DND-41 (cell line): Measurements from ENCODE around the gene STEAP1B.

Experiments
- EZH2 ChIP-seq: IDR thresholded peaks from 3 replicates; pipeline ENCODE4 v1.6.1; 2012; ENCODE audit warnings: borderline replicate concordance, low read depth, mild to moderate bottlenecking, moderate library complexity, low read length, inconsistent platforms; ENCODE audit not compliant: severe bottlenecking
- TF ChIP-seq, protein P1 (sequence below): IDR thresholded peaks from 2 replicates; pipeline ENCODE4 v1.5.1; 2012; ENCODE audit warnings: borderline replicate concordance, low read length, moderate library complexity, mild to moderate bottlenecking; ENCODE audit not compliant: poor library complexity, severe bottlenecking; ENCODE audit errors: extremely low read depth

DNA sequence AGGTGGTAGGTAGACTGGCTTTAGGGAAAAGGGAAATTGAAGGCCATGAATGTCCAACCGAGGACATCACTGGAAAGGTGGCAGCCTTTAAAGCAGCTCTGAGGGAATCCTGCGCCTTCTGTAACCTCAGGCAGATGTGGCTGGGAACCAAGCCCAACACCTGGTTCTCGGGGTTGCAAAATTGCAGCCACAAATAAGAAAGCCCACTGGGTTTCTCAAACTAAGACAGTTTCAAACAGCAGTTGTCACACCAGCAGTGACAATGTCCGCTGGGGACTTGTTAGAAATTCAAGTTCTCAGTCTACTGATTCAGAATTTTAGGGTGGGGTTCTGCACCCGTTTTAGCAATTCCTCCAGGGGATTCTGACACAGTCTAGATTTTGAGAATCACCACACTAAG, 42.7 kb upstream of the STEAP1B start:
- TF ChIP-seq, protein P1, sequence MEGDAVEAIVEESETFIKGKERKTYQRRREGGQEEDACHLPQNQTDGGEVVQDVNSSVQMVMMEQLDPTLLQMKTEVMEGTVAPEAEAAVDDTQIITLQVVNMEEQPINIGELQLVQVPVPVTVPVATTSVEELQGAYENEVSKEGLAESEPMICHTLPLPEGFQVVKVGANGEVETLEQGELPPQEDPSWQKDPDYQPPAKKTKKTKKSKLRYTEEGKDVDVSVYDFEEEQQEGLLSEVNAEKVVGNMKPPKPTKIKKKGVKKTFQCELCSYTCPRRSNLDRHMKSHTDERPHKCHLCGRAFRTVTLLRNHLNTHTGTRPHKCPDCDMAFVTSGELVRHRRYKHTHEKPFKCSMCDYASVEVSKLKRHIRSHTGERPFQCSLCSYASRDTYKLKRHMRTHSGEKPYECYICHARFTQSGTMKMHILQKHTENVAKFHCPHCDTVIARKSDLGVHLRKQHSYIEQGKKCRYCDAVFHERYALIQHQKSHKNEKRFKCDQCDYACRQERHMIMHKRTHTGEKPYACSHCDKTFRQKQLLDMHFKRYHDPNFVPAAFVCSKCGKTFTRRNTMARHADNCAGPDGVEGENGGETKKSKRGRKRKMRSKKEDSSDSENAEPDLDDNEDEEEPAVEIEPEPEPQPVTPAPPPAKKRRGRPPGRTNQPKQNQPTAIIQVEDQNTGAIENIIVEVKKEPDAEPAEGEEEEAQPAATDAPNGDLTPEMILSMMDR, result no peak
- TF ChIP-seq EZH2, result no peak
